Measurements from ENCODE around the gene SLC22A17.
"Not testable (repeated sequence)": the region's sequence is repeated elsewhere in the genome, so short reads cannot be mapped to it uniquely, and the experiment has no call there.

SLC22A17 gene

GRCh38 chr14:23352506-23353432 lies at the start of gene SLC22A17:
Gene SLC22A17, minus strand, starts transcription at chr14:23352887.
- DNase-seq = peak; percentile 30

GRCh38 chr14:23401291-23401690 lies 48.6 kb upstream of the SLC22A17 start:
- DNase-seq = no peak

- DNase-seq = not testable (repeated sequence)
Observed at GRCh38 chr14:23400496-23401149, 47.9 kb upstream of the SLC22A17 start.

- DNase-seq = no peak
Observed at GRCh38 chr14:23399591-23399990, 46.9 kb upstream of the SLC22A17 start.

- no peak for DNase-seq
Observed at GRCh38 chr14:23399136-23399535, 46.4 kb upstream of the SLC22A17 start.

GRCh38 chr14:23398348-23398747 lies 45.7 kb upstream of the SLC22A17 start:
- DNase-seq = no peak

- DNase-seq = no peak
Observed at GRCh38 chr14:23396781-23397407, 44.2 kb upstream of the SLC22A17 start.

GRCh38 chr14:23396126-23396525 lies 43.4 kb upstream of the SLC22A17 start:
- DNase-seq = no peak

GRCh38 chr14:23392613-23393012 lies 39.9 kb upstream of the SLC22A17 start:
- DNase-seq = no peak

- DNase-seq = not testable (repeated sequence)
Observed at GRCh38 chr14:23389871-23390270, 37.2 kb upstream of the SLC22A17 start.

- DNase-seq = no peak
Observed at GRCh38 chr14:23389396-23389795, 36.7 kb upstream of the SLC22A17 start.

GRCh38 chr14:23388996-23389395 lies 36.3 kb upstream of the SLC22A17 start:
- no peak for DNase-seq

- no peak for DNase-seq
Observed at GRCh38 chr14:23387916-23388882, 35.5 kb upstream of the SLC22A17 start.

GRCh38 chr14:23386999-23387398 lies 34.3 kb upstream of the SLC22A17 start:
- no peak for DNase-seq

- not testable (repeated sequence) for DNase-seq
Observed at GRCh38 chr14:23386266-23386657, 33.6 kb upstream of the SLC22A17 start.

- DNase-seq = peak; percentile 20
Observed at GRCh38 chr14:23385642-23386265, 33.1 kb upstream of the SLC22A17 start.

GRCh38 chr14:23385244-23385641 lies 32.6 kb upstream of the SLC22A17 start:
- DNase-seq = no peak

- DNase-seq = no peak
Observed at GRCh38 chr14:23384364-23385080, 31.8 kb upstream of the SLC22A17 start.

- no peak for DNase-seq
Observed at GRCh38 chr14:23382731-23383440, 30.2 kb upstream of the SLC22A17 start.

GRCh38 chr14:23382276-23382675 lies 29.6 kb upstream of the SLC22A17 start:
- no peak for DNase-seq

GRCh38 chr14:23381871-23382270 lies 29.2 kb upstream of the SLC22A17 start:
- no peak for DNase-seq

All from RPMI8226 (cell line).